Left lung (tissue), 10 donors: ENCODE data around the gene MRPL19. TPM values are rescaled to one million over a fixed set of nuclear protein-coding genes. Genes with fewer than 3 reads are reported as not detected.

Experiments
- ATAC-seq: fragments of 200-7000 bp; cut with Tn5 transposase; one replicate; pipeline ENCODE4 v1.9.1; 2020; ENCODE audit warnings: moderate library complexity
- DNase-seq, 4 donors: peaks; one replicate each; pipeline ENCODE4 v3.0.0-alpha.2; 2013 to 2020
- H3K27ac ChIP-seq, 2 donors: fragments of 200-600 bp; sonication (generic) in 1 of 2; one replicate each; pipeline versions ENCODE4 v1.5.0 to v1.8.0; 2020 to 2021
- H3K27me3 ChIP-seq, 2 donors: fragments of 200-600 bp; sonication (generic) in 1 of 2; one replicate each; pipeline versions ENCODE4 v1.5.0 to v1.8.0; 2020 to 2021
- H3K36me3 ChIP-seq, 2 donors: fragments of 200-600 bp; sonication (generic) in 1 of 2; one replicate each; pipeline versions ENCODE4 v1.5.0 to v1.8.0; 2020 to 2021
- H3K4me1 ChIP-seq, 2 donors: fragments of 200-600 bp; one replicate each; pipeline ENCODE4 v1.8.0; 2021
- H3K4me3 ChIP-seq, 2 donors: fragments of 200-600 bp; sonication (generic) in 1 of 2; one replicate each; pipeline versions ENCODE4 v1.5.0 to v1.8.0; 2020 to 2021; ENCODE audit warnings: mild to moderate bottlenecking in 1 of 2
- H3K9me3 ChIP-seq, 2 donors: fragments of 200-600 bp; sonication (generic) in 1 of 2; one replicate each; pipeline versions ENCODE4 v1.5.0 to v1.8.0; 2020 to 2021
- CTCF ChIP-seq, 2 donors: fragments of 200-600 bp; sonication (generic) in 1 of 2; IDR thresholded peaks; one replicate each; pipeline versions ENCODE4 v1.5.0 to v1.8.0; 2021; ENCODE audit warnings: antibody characterized with exemption in 2 of 2
- intact Hi-C, 2 donors: fragments of 100-400 bp; cut with DNase I; formaldehyde crosslinking; loops; one replicate each; pipeline versions ENCODE4 v1.11.2 to v1.14.2; 2022
- polyA plus RNA-seq, 6 donors: library from polyadenylated mRNA; unstranded; fragments of 120-200 nt; gene quantifications; one replicate each; pipeline ENCODE4 v1.2.1, GENCODE V29; 2013; ENCODE audit not compliant: insufficient read length in 6 of 6
- total RNA-seq, 2 donors: library from RNA; stranded (reverse); fragmentation: NEBNext Ultra II Directional; extraction: Animal tissue kit (Norgen Biotek cat#: 25700); gene quantifications; one replicate each; pipeline ENCODE4 v1.2.1, GENCODE V29; 2021
- donor health status: DM: no; HTN: yes; CAD: no.
- donor health status: DM: no; HTN: no; CAD: no.

Gene MRPL19
- total and polyA plus RNA-seq, 8 donors, result 45.9 to 57.6 (median 52.4) TPM

DNA sequence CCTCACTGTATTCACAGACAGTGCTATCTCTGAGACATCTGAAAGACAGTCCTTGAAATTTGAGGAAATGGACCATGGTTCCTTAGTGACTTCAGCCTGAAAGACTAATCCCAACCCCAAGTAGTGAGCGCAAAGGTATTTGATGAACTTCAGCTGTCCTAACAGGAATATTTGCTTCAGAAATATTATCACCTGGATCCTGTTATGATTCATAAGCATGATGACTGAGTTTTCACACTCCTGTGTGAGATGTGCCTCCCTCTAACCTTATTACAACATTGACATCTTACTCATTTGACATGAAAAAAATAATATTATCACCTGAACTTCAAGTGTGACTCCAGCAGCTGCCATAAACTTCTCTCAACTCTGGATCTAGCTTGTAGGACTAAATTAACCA, 11.6 kb upstream of the MRPL19 start:
- no peak for ATAC-seq
- Histone ChIP-seq H3K27me3 (peaks cover 0 to 7% of the 10 kb centered on the region in 2 donors), H3K27ac (no peak overlapping the region), H3K4me3 (no peak overlapping the region), H3K9me3 (no peaks in the 10 kb centered on the region), H3K4me1 (no peaks in the 10 kb centered on the region), H3K36me3 (no peaks in the 10 kb centered on the region)
- intact Hi-C loops, result no loop called here
- TF ChIP-seq CTCF (IDR thresholded peaks at IDR 0.05), result no peak
- no peak for DNase-seq

DNA sequence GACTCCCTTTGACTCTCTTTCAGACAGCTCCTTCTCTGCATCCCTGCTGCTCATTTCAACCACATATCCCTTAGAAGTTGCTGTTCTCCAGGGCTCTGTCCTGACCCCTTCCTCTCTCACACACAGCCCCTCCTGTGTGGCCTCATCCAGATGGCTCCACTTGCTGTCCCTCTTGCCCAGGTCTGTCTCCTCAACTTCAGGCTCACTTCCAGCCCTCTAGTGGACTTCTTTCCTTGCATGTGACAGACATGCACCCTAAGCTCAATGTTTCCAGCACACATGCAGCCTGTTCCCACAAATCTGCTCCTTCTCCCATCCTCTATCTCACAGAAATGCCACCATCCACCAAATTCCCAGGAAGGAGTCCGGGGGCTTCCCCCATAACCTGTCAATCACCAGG, 9.0 kb upstream of the MRPL19 start:
- H3K9me3 ChIP-seq, result no peaks in the 10 kb centered on the region
- peaks cover 0 to 7% of the 10 kb centered on the region in 2 donors for H3K27me3 ChIP-seq
- no peak overlapping the region for H3K4me3 ChIP-seq
- ATAC-seq (no peak), DNase-seq (no peak)
- no peaks in the 10 kb centered on the region for H3K36me3 ChIP-seq
- peaks cover 7 to 8% of the 10 kb centered on the region in 2 donors for H3K4me1 ChIP-seq
- TF ChIP-seq CTCF (IDR thresholded peaks at IDR 0.05), result no peak
- no peak overlapping the region for H3K27ac ChIP-seq
- intact Hi-C loops, result no loop called here

DNA sequence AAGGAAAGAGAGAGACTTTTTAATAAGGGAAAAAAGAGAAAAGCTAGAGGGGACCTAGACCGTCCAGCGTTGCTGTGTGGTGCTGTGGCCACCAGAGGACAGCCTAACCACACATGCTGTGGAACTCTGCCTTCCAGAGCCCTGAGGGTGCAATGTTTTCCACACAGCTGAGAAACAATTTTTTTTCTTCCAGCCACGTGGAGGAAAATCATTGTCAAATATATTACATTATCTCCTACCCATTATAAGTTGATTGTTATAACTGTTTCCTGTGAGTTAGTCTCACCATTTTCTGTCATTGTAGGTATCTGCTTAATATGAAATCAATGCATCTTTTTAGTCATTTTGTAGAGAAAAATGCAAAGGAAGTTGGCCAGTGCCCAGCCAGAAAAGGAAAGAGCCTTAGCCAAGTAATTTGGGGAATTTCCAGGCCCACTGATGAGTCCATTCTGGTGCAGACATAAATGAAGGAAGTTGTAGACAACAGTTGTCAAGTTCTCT, 5.9 kb upstream of the MRPL19 start:
- peak; percentile 100 for ATAC-seq
- H3K27ac ChIP-seq, result peak overlapping the region; percentile 40 to 47

GRCh38 chr2:75641587-75641986, 5.0 kb upstream of the MRPL19 start:
- intact Hi-C loops, result no loop called here
- DNase-seq (no peak), ATAC-seq (peak; percentile 72)
- Histone ChIP-seq H3K4me3 (no peak overlapping the region), H3K4me1 (peaks cover 11 to 12% of the 10 kb centered on the region in 2 donors), H3K9me3 (no peaks in the 10 kb centered on the region), H3K27ac (peak overlapping the region; percentile 40 to 47), H3K36me3 (no peaks in the 10 kb centered on the region), H3K27me3 (peaks cover 0 to 7% of the 10 kb centered on the region in 2 donors)
- TF ChIP-seq CTCF (IDR thresholded peaks at IDR 0.05), result no peak

More for the DNA sequence above, 5.9 kb upstream of the MRPL19 start:
- intact Hi-C loops, result no loop called here
- H3K27me3 ChIP-seq, result peaks cover 0 to 7% of the 10 kb centered on the region in 2 donors
- H3K4me1 ChIP-seq, result peaks cover 7 to 8% of the 10 kb centered on the region in 2 donors
- DNase-seq, result peak; percentile 71 to 86 (median 75)
- H3K4me3 ChIP-seq, result no peak overlapping the region
- H3K9me3 ChIP-seq, result no peaks in the 10 kb centered on the region
- no peaks in the 10 kb centered on the region for H3K36me3 ChIP-seq
- peak; percentile 87 to 98 for TF ChIP-seq CTCF (IDR thresholded peaks at IDR 0.05)

GRCh38 chr2:75643980-75644379, 2.6 kb upstream of the MRPL19 start:
- TF ChIP-seq CTCF (IDR thresholded peaks at IDR 0.05), result no peak
- no peaks in the 10 kb centered on the region for H3K27me3 ChIP-seq
- intact Hi-C loops, result no loop called here
- no peak overlapping the region for H3K4me3 ChIP-seq
- no peak for ATAC-seq
- no peak overlapping the region for H3K27ac ChIP-seq
- H3K9me3 ChIP-seq, result no peaks in the 10 kb centered on the region
- DNase-seq, result no peak
- H3K4me1 ChIP-seq, result peaks cover 12 to 31% of the 10 kb centered on the region in 2 donors
- H3K36me3 ChIP-seq, result peaks cover 0 to 3% of the 10 kb centered on the region in 2 donors
